Measurements from ENCODE around the gene CUBN.

DNA sequence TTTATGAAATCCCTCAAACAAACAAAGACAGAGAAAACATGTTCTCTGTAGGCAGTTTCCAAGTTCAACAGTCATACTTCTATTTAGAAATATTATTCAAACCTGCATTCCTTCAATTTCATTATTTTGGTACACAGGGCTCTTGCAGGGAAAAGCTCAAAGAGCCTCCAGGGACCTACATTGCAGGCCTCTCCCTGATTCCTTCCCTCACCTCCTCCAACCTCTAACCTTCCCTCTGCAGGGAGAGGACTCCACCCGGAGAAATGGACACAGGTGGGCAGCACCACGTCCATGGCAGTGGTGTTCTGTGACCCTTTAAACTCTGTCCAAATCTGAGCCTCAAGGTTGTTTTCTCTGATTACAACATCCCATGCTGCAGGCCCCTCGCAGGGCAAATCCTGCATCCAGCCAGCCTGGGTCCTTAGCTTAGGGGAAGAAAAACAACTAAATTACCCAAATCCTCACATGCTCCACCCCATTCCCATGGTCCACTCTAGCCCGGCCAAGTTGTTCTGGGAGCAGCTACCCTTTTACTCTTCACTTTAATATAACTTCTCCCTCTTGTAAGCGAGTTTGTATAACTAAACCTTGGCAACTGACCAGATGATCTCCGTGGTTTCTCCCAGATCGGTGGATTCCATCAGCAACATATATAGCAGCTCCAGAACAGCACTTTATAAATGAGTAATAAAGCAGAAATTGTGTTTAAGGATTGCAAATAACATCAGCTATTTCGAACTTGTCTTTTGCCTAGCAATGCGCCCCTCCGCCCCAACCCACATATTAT lies 129.8 kb downstream of the CUBN start:
- TF ChIP-seq POLR2A (IDR thresholded peaks at IDR 0.05), result no peak
- TF ChIP-seq, protein P1, sequence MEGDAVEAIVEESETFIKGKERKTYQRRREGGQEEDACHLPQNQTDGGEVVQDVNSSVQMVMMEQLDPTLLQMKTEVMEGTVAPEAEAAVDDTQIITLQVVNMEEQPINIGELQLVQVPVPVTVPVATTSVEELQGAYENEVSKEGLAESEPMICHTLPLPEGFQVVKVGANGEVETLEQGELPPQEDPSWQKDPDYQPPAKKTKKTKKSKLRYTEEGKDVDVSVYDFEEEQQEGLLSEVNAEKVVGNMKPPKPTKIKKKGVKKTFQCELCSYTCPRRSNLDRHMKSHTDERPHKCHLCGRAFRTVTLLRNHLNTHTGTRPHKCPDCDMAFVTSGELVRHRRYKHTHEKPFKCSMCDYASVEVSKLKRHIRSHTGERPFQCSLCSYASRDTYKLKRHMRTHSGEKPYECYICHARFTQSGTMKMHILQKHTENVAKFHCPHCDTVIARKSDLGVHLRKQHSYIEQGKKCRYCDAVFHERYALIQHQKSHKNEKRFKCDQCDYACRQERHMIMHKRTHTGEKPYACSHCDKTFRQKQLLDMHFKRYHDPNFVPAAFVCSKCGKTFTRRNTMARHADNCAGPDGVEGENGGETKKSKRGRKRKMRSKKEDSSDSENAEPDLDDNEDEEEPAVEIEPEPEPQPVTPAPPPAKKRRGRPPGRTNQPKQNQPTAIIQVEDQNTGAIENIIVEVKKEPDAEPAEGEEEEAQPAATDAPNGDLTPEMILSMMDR (IDR thresholded peaks at IDR 0.05 in 4 of 5, conservative IDR thresholded peaks at IDR 0.05 in 1 of 5), result no peak

Measured in gastrocnemius medialis (tissue), 4 donors.